ENCODE measurements around the gene TRAFD1.

DNA sequence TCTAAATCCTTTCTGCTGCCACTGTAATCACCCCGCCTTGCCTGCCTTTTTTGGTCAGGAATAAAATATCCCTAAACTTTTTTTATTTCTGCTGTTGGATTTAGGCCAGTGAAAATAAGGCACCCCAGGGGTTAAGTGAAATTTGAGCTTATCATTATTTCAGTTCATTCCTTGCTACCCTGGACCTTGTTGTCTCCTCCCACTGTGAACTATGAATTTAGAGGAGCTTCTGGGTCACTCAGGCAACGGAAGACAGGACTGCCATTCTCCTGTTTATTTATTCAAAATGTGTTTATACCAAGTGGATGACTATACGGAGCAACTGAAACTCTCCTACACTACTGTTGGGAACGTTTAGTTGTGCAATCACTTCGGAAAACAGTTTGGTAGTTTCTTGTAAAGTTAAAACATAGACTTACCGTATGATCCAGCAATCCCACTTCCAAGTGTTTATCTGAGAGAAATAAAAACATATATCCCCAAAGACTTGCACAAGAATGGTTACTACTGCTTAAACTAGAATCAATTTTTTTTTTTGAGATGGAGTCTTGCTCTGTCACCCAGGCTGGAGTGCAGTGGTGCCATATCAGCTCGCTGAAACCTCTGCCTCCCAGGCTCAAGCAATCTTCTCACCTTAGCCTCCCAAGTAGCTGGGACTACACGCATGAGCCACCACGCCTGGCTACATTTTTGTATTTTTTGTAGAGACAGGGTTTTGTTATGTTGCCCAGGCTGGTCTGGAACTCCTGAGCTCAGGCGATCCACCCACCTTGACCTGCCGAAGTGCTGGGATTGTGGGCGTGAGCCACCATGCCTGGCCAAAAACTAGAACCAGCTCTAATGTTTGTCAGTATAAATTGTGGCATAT, 2.3 kb upstream of the TRAFD1 start:
- TF ChIP-seq, protein P1, sequence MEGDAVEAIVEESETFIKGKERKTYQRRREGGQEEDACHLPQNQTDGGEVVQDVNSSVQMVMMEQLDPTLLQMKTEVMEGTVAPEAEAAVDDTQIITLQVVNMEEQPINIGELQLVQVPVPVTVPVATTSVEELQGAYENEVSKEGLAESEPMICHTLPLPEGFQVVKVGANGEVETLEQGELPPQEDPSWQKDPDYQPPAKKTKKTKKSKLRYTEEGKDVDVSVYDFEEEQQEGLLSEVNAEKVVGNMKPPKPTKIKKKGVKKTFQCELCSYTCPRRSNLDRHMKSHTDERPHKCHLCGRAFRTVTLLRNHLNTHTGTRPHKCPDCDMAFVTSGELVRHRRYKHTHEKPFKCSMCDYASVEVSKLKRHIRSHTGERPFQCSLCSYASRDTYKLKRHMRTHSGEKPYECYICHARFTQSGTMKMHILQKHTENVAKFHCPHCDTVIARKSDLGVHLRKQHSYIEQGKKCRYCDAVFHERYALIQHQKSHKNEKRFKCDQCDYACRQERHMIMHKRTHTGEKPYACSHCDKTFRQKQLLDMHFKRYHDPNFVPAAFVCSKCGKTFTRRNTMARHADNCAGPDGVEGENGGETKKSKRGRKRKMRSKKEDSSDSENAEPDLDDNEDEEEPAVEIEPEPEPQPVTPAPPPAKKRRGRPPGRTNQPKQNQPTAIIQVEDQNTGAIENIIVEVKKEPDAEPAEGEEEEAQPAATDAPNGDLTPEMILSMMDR (conservative IDR thresholded peaks at IDR 0.05; ENCODE audit: low read length): no peak
- TF ChIP-seq EZH2phosphoT487 (IDR thresholded peaks at IDR 0.05; ENCODE audit: borderline replicate concordance, low read depth, low read length): no peak
